Spleen (tissue), 11 donors: ENCODE results near the gene DYNLRB1. TPM values are rescaled to one million over a fixed set of nuclear protein-coding genes. Genes with fewer than 3 reads are reported as not detected.

Experiments used
- DNase-seq: peaks from one replicate; pipeline ENCODE4 v3.0.0-alpha.2; 2020
- H3K27ac ChIP-seq, 8 donors: fragments of 200-600 bp; sonication (generic) in 7 of 8; 1 replicate in 4 of 8; 2 replicates in 4 of 8; pipeline versions ENCODE4 v1.5.0 to v1.8.0; 2016 to 2021; ENCODE audit warnings: inconsistent platforms in 4 of 8, mild to moderate bottlenecking in 4 of 8, moderate library complexity in 1 of 8
- H3K27me3 ChIP-seq, 7 donors: fragments of 200-600 bp; sonication (generic) in 6 of 7; replicated peaks in 1 of 7; 1 replicate in 4 of 7; 2 replicates in 3 of 7; pipeline versions ENCODE4 v1.5.0 to v1.8.0; 2016 to 2021; ENCODE audit warnings: inconsistent platforms in 3 of 7, mild to moderate bottlenecking in 1 of 7
- H3K36me3 ChIP-seq, 6 donors: fragments of 200-600 bp; sonication (generic) in 5 of 6; 1 replicate in 4 of 6; 2 replicates in 2 of 6; pipeline versions ENCODE4 v1.5.0 to v1.8.0; 2016 to 2021; ENCODE audit warnings: inconsistent platforms in 2 of 6
- H3K4me1 ChIP-seq, 6 donors: fragments of 200-600 bp; sonication (generic) in 5 of 6; 1 replicate in 3 of 6; 2 replicates in 3 of 6; pipeline versions ENCODE4 v1.5.0 to v1.8.0; 2016 to 2021; ENCODE audit warnings: inconsistent platforms in 3 of 6
- H3K4me3 ChIP-seq, 8 donors: fragments of 200-600 bp; sonication (generic) in 7 of 8; 1 replicate in 4 of 8; 2 replicates in 4 of 8; pipeline versions ENCODE4 v1.5.0 to v1.8.0; 2016 to 2021; ENCODE audit warnings: inconsistent platforms in 4 of 8, mild to moderate bottlenecking in 4 of 8, moderate library complexity in 2 of 8
- H3K9me3 ChIP-seq, 8 donors: fragments of 200-600 bp; sonication (generic) in 7 of 8; 1 replicate in 4 of 8; 2 replicates in 4 of 8; pipeline versions ENCODE4 v1.5.0 to v1.8.0; 2016 to 2021; ENCODE audit warnings: inconsistent platforms in 4 of 8
- CTCF ChIP-seq, 11 experiments: fragments of 200-600 bp in 7 of 11; fragments of 450-650 bp in 4 of 11; sonication (generic) in 4 of 11; IDR thresholded peaks in 8 of 11; conservative IDR thresholded peaks in 3 of 11; 1 replicate in 7 of 11; 2 replicates in 4 of 11; pipeline versions ENCODE4 v1.4.0 to v1.8.0; 2016 to 2021; ENCODE audit warnings: antibody characterized with exemption in 11 of 11, inconsistent platforms in 4 of 11, mild to moderate bottlenecking in 1 of 11
- POLR2A ChIP-seq, 3 donors: fragments of 450-650 bp; IDR thresholded peaks; one replicate each; pipeline ENCODE4 v1.5.1; 2017; ENCODE audit warnings: antibody characterized with exemption in 3 of 3, mild to moderate bottlenecking in 1 of 3
- POLR2AphosphoS5 ChIP-seq, 3 donors: sonication (generic); formaldehyde crosslinking; IDR thresholded peaks; one replicate each; pipeline ENCODE4 v1.5.1; 2017; ENCODE audit warnings: antibody characterized with exemption in 3 of 3
- WGBS, 5 donors: extraction: QIAGEN DNeasy Blood & Tissue Kit in 3 of 5; methylation state at CpG; one replicate each; pipeline versions ENCODE4 v1.1.5 to v1.1.7; 2013 to 2018; 5-methylcytosine and 5-hydroxymethylcytosine counted together
- intact Hi-C: fragments of 100-400 bp; cut with DNase I; formaldehyde crosslinking; loops from one replicate; pipeline ENCODE4 v1.15.0; 2023; ENCODE audit warnings: low total_unique reads
- polyA plus RNA-seq, 3 donors: library from polyadenylated mRNA; stranded (reverse); fragments of 200-250 nt; gene quantifications; one replicate each; pipeline ENCODE4 v1.2.1, GENCODE V29; 2013
- total RNA-seq, 7 donors: library from RNA; depleted of rRNA in 3 of 7; stranded (reverse); fragments of >200 nt in 3 of 7; fragmentation: NEBNext Ultra II Directional in 4 of 7; extraction: Animal tissue kit (Norgen Biotek cat#: 25700) in 4 of 7; gene quantifications; one replicate each; pipeline versions ENCODE4 v1.1.0 to v1.2.1, GENCODE V29; 2016 to 2021
- donor health status: healthy with polysubstance abuse.
- donor health status: DM: no; HTN: no; CAD: no; lungs with moderate emphysema.
- donor health status: DM: no; HTN: no; CAD: no.
- donor health status: Bipolar disorder and iron deficiency.
- donor health status: healthy.
- donor health status: DM: no; HTN: no; CAD: no.
- donor health status: DM: yes; HTN: yes; CAD: no.

Gene DYNLRB1
- total and polyA plus RNA-seq, 10 donors, result 72.0 to 209 (median 152) TPM

- no peak overlapping the region for H3K27ac ChIP-seq
- TF ChIP-seq POLR2A (IDR thresholded peaks at IDR 0.05), result no peak
- peak in 2 of 3 donors; percentile 7 to 42 for TF ChIP-seq POLR2AphosphoS5 (IDR thresholded peaks at IDR 0.05)
- TF ChIP-seq CTCF (IDR thresholded peaks at IDR 0.05 in 8 of 11, conservative IDR thresholded peaks at IDR 0.05 in 3 of 11), result peak in 8 of 11 experiments; percentile 14 to 47 (median 36)
- H3K9me3 ChIP-seq, result no peaks in the 10 kb centered on the region
- peaks cover 6 to 31% (median 17%) of the 10 kb centered on the region in 6 donors for H3K4me1 ChIP-seq
- intact Hi-C loops, result no loop called here
- DNase-seq, result peak; percentile 84
- H3K4me3 ChIP-seq, result no peak overlapping the region
- WGBS, 5 donors, result 73 to 93% (median 76%) methylated on average over 8 to 10 of the region's 10 CpGs
- no peaks in the 10 kb centered on the region for H3K27me3 ChIP-seq
- H3K36me3 ChIP-seq, result peaks cover 6 to 99% (median 78%) of the 10 kb centered on the region in 6 donors
Measured at GRCh38 chr20:34536798-34537394, 20.7 kb downstream of the DYNLRB1 start.

- peak; percentile 61 for DNase-seq
- no peak overlapping the region for H3K27ac ChIP-seq
- TF ChIP-seq POLR2AphosphoS5 (IDR thresholded peaks at IDR 0.05), result no peak
- no peak for TF ChIP-seq POLR2A (IDR thresholded peaks at IDR 0.05)
- TF ChIP-seq CTCF (IDR thresholded peaks at IDR 0.05 in 8 of 11, conservative IDR thresholded peaks at IDR 0.05 in 3 of 11), result no peak
- peaks cover 6 to 99% (median 73%) of the 10 kb centered on the region in 6 donors for H3K36me3 ChIP-seq
- peaks cover 6 to 37% (median 24%) of the 10 kb centered on the region in 6 donors for H3K4me1 ChIP-seq
- 89 to 95% (median 92%) methylated on average over 8 of the region's 8 CpGs for WGBS, 5 donors
- no peaks in the 10 kb centered on the region for H3K9me3 ChIP-seq
- no peaks in the 10 kb centered on the region for H3K27me3 ChIP-seq
- intact Hi-C loops, result no loop called here
- H3K4me3 ChIP-seq, result no peak overlapping the region
Measured at GRCh38 chr20:34537651-34538050, 21.4 kb downstream of the DYNLRB1 start.

GRCh38 chr20:34538671-34539123 lies 22.5 kb downstream of the DYNLRB1 start:
- TF ChIP-seq POLR2A (IDR thresholded peaks at IDR 0.05) (no peak), CTCF (IDR thresholded peaks at IDR 0.05 in 8 of 11, conservative IDR thresholded peaks at IDR 0.05 in 3 of 11) (peak; percentile 53 to 84 (median 75))
- Histone ChIP-seq H3K9me3 (no peaks in the 10 kb centered on the region), H3K27me3 (no peaks in the 10 kb centered on the region), H3K4me3 (no peak overlapping the region), H3K36me3 (peaks cover 6 to 89% (median 62%) of the 10 kb centered on the region in 6 donors), H3K4me1 (peaks cover 6 to 40% (median 24%) of the 10 kb centered on the region in 6 donors), H3K27ac (no peak overlapping the region)
- DNase-seq, result peak; percentile 81
- WGBS, 5 donors, result 41 to 60% (median 54%) methylated on average over 5 of the region's 5 CpGs
- intact Hi-C loops, result no loop called here

GRCh38 chr20:34539756-34540155 lies 23.5 kb downstream of the DYNLRB1 start:
- Histone ChIP-seq H3K27me3 (no peaks in the 10 kb centered on the region), H3K27ac (no peak overlapping the region), H3K9me3 (no peaks in the 10 kb centered on the region), H3K36me3 (peaks cover 6 to 78% (median 52%) of the 10 kb centered on the region in 6 donors), H3K4me3 (no peak overlapping the region), H3K4me1 (peaks cover 6 to 49% (median 29%) of the 10 kb centered on the region in 6 donors)
- DNase-seq, result peak; percentile 8
- 94 to 99% (median 96%) methylated on average over 8 of the region's 8 CpGs for WGBS, 5 donors
- no peak for TF ChIP-seq POLR2A (IDR thresholded peaks at IDR 0.05)
- no peak for TF ChIP-seq POLR2AphosphoS5 (IDR thresholded peaks at IDR 0.05)
- no peak for TF ChIP-seq CTCF (IDR thresholded peaks at IDR 0.05 in 8 of 11, conservative IDR thresholded peaks at IDR 0.05 in 3 of 11)
- intact Hi-C loops, result loop anchor here (5.0 kb wide), 1 partner anchor 168 kb away; no protein-coding TSS in a partner anchor
